DND-41 (cell line): ENCODE data around the gene RBPJ.

Experiments used
- ATAC-seq: fragments of 200-7000 bp; cut with Tn5 transposase; 3 replicates; pipeline ENCODE4 v1.9.1; 2021; ENCODE audit warnings: low read depth; ENCODE audit not compliant: insufficient read depth
- DNase-seq: peaks from one replicate; pipeline ENCODE4 v3.0.0-alpha.2; 2020
- H2AFZ ChIP-seq: 2 replicates; pipeline ENCODE4 v1.6.0; 2012; ENCODE audit warnings: low read depth, low read length
- H3K27ac ChIP-seq: 2 replicates; pipeline ENCODE4 v1.5.1; 2012; ENCODE audit warnings: low read length, inconsistent platforms
- H3K27me3 ChIP-seq: fragments of 200-600 bp; sonication (generic); 2 replicates; pipeline ENCODE4 v1.6.0; 2012; ENCODE audit warnings: low read length, mild to moderate bottlenecking, inconsistent platforms; ENCODE audit not compliant: insufficient read depth, poor library complexity
- H3K36me3 ChIP-seq: 2 replicates; pipeline ENCODE4 v1.5.1; 2012; ENCODE audit warnings: low read length, inconsistent platforms; ENCODE audit not compliant: insufficient read depth
- H3K4me1 ChIP-seq: 2 replicates; pipeline ENCODE4 v1.5.1; 2012; ENCODE audit warnings: mild to moderate bottlenecking, low read length; ENCODE audit not compliant: insufficient read depth
- H3K4me2 ChIP-seq: 2 replicates; pipeline ENCODE4 v1.6.0; 2012; ENCODE audit warnings: mild to moderate bottlenecking, moderate library complexity, low read length, inconsistent platforms; ENCODE audit not compliant: insufficient read depth
- H3K4me3 ChIP-seq, 2 experiments: fragments of 200-600 bp in 1 of 2; shearing (Covaris generic) in 1 of 2; 2 replicates each; pipeline ENCODE4 v1.5.1; 2012 to 2016; ENCODE audit warnings: inconsistent platforms in 2 of 2, low read length in 2 of 2, mild to moderate bottlenecking in 2 of 2, low read depth in 1 of 2, moderate library complexity in 1 of 2
- H3K79me2 ChIP-seq: 2 replicates; pipeline ENCODE4 v1.6.0; 2012; ENCODE audit warnings: low read length, inconsistent platforms; ENCODE audit not compliant: insufficient read depth
- H3K9ac ChIP-seq: 2 replicates; pipeline ENCODE4 v1.6.0; 2012; ENCODE audit warnings: low read depth, mild to moderate bottlenecking, inconsistent platforms, low read length, moderate library complexity
- H3K9me3 ChIP-seq: 2 replicates; pipeline ENCODE4 v1.5.1; 2012; ENCODE audit warnings: low read length, moderate library complexity, mild to moderate bottlenecking, inconsistent platforms; ENCODE audit not compliant: insufficient read depth, severe bottlenecking
- H4K20me1 ChIP-seq: 2 replicates; pipeline ENCODE4 v1.6.0; 2012; ENCODE audit warnings: low read length; ENCODE audit not compliant: insufficient read depth
- EZH2 ChIP-seq: IDR thresholded peaks from 3 replicates; pipeline ENCODE4 v1.6.1; 2012; ENCODE audit warnings: borderline replicate concordance, low read depth, mild to moderate bottlenecking, moderate library complexity, low read length, inconsistent platforms; ENCODE audit not compliant: severe bottlenecking
- TF ChIP-seq, protein P1 (sequence below): IDR thresholded peaks from 2 replicates; pipeline ENCODE4 v1.5.1; 2012; ENCODE audit warnings: borderline replicate concordance, low read length, moderate library complexity, mild to moderate bottlenecking; ENCODE audit not compliant: poor library complexity, severe bottlenecking; ENCODE audit errors: extremely low read depth

Gene RBPJ

DNA sequence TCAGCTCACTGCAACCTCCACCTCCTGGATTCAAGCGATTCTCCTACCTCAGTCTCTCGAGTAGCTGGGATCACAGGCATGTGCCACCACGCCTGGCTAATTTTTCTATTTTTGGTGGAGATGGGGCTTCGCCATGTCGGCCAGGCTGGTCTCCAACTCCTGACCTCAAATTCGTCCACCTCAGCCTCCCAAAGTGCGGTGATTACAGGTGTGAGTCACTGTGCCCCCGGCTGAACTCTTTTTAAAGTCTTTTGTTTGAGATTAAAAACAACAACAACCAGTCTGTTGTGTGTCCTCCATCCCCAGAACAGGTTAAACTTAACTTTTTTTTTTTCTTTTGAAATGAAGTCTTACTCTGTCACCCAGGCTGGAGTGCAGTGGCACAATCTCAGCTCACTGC, 36.3 kb upstream of the RBPJ start:
- H3K27ac ChIP-seq: no peak overlapping the region
- no peaks in the 10 kb centered on the region for H4K20me1 ChIP-seq
- no peaks in the 10 kb centered on the region for H3K4me1 ChIP-seq
- H3K36me3 ChIP-seq: no peaks in the 10 kb centered on the region
- no peak overlapping the region for H3K4me3 ChIP-seq
- no peak overlapping the region for H3K9ac ChIP-seq
- no peak overlapping the region for H2AFZ ChIP-seq
- H3K27me3 ChIP-seq: no peaks in the 10 kb centered on the region
- no peak overlapping the region for H3K4me2 ChIP-seq
- ATAC-seq (no peak), DNase-seq (no peak)
- H3K9me3 ChIP-seq: no peaks in the 10 kb centered on the region
- no peaks in the 10 kb centered on the region for H3K79me2 ChIP-seq
- TF ChIP-seq, protein P1, sequence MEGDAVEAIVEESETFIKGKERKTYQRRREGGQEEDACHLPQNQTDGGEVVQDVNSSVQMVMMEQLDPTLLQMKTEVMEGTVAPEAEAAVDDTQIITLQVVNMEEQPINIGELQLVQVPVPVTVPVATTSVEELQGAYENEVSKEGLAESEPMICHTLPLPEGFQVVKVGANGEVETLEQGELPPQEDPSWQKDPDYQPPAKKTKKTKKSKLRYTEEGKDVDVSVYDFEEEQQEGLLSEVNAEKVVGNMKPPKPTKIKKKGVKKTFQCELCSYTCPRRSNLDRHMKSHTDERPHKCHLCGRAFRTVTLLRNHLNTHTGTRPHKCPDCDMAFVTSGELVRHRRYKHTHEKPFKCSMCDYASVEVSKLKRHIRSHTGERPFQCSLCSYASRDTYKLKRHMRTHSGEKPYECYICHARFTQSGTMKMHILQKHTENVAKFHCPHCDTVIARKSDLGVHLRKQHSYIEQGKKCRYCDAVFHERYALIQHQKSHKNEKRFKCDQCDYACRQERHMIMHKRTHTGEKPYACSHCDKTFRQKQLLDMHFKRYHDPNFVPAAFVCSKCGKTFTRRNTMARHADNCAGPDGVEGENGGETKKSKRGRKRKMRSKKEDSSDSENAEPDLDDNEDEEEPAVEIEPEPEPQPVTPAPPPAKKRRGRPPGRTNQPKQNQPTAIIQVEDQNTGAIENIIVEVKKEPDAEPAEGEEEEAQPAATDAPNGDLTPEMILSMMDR: no peak
- TF ChIP-seq EZH2: no peak

DNA sequence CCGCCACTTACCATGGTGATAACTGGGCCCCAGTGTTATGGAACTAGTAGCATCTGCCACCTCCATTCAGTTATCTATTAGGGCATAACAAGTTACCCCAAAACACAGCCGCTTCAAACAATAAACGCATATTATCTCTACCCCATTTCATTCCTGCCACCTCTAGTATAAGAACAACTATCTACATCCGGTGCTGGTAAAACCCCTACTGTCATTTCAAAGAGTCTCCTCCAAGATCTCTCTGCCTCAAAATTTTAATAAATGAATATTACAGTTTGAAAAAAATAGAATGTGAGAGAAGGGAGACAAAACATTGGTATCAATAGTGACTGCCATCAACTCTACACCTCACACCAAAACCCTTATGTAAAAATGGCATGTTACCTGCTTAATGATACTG, 35.5 kb upstream of the RBPJ start:
- Histone ChIP-seq H3K4me2 (no peak overlapping the region), H4K20me1 (no peaks in the 10 kb centered on the region), H3K27me3 (no peaks in the 10 kb centered on the region), H3K27ac (no peak overlapping the region), H3K9me3 (no peaks in the 10 kb centered on the region), H3K79me2 (no peaks in the 10 kb centered on the region), H3K9ac (no peak overlapping the region), H3K4me3 (no peak overlapping the region), H3K36me3 (no peaks in the 10 kb centered on the region), H2AFZ (no peak overlapping the region), H3K4me1 (no peaks in the 10 kb centered on the region)
- TF ChIP-seq, protein P1: no peak
- no peak for TF ChIP-seq EZH2
- DNase-seq (no peak), ATAC-seq (no peak)

DNA sequence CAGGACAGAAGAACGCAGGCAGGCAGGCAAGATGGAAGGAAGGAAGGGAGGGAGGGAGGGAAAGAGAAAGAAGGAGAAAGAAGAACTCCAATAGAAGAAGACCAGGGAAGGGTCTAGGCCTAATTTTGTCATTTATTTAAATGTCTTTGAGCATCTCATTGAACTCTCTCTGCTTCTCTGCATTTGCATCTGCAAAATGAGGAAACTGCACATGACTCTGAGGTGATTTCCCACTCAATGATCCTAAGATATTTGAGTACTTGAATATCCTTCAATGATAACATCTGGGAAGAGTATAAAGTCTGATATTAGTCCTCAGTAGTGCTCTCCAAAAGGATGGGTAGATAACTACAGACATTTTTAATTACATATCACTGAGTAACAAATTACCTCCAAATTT, 33.1 kb upstream of the RBPJ start:
- DNase-seq (no peak), ATAC-seq (no peak)
- Histone ChIP-seq H3K27ac (no peak overlapping the region), H3K9ac (no peak overlapping the region), H3K4me2 (no peak overlapping the region), H2AFZ (no peak overlapping the region), H3K4me3 (no peak overlapping the region), H3K79me2 (no peaks in the 10 kb centered on the region), H3K9me3 (no peaks in the 10 kb centered on the region), H3K4me1 (no peaks in the 10 kb centered on the region), H3K27me3 (no peaks in the 10 kb centered on the region), H3K36me3 (no peaks in the 10 kb centered on the region), H4K20me1 (no peaks in the 10 kb centered on the region)
- TF ChIP-seq, protein P1: no peak
- TF ChIP-seq EZH2: no peak

DNA sequence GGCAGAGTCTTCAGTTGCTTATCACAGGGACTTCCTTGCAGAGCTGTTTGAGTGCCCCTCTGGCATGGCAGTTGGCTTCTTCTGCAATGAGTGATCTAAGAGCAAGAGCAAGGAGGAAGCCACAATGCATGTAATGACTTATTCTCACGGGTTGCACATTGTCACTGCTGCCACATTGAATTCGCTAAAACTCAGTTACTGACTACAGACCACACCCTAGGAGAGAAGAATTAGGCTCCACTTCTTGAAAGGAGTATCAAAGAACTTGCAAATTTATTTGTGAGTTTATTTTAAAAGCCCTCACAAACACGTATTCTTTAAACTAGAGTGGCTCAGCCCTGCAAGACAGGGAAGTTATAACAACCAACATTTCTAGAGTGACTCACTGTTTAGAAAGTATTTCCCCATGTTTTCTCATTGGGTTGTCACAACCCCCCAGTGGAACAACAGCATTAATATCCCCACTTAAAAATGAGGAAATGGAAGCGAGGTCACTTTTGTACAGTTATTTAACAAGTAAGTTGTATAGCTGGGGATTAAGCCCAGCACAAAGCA, 32.4 kb upstream of the RBPJ start:
- Histone ChIP-seq H2AFZ (no peak overlapping the region), H3K4me2 (no peak overlapping the region), H3K4me1 (no peaks in the 10 kb centered on the region), H3K27ac (no peak overlapping the region), H3K79me2 (no peaks in the 10 kb centered on the region), H4K20me1 (no peaks in the 10 kb centered on the region), H3K9me3 (no peaks in the 10 kb centered on the region), H3K27me3 (no peaks in the 10 kb centered on the region), H3K4me3 (no peak overlapping the region), H3K36me3 (no peaks in the 10 kb centered on the region), H3K9ac (no peak overlapping the region)
- TF ChIP-seq, protein P1: no peak
- no peak for ATAC-seq
- no peak for DNase-seq
